ENCODE data around the gene ZDHHC18.
"Not testable (repeated sequence)": the region's sequence is repeated elsewhere in the genome, so short reads cannot be mapped to it uniquely, and the experiment has no call there.

Gene ZDHHC18

GRCh38 chr1:26831059-26831458 lies 4.6 kb downstream of the ZDHHC18 start:
- H2AFZ ChIP-seq = no peak overlapping the region
- no peak overlapping the region for H3K27ac ChIP-seq
- TF ChIP-seq CTCF (IDR thresholded peaks at IDR 0.05) = no peak
- no peak overlapping the region for H3K4me3 ChIP-seq (ENCODE audit: low read depth, low read length)
- no peak overlapping the region for H3K4me2 ChIP-seq (ENCODE audit: low read length)
- no peaks in the 10 kb centered on the region for H3K4me1 ChIP-seq
- H3K27me3 ChIP-seq (ENCODE audit: control insufficient read depth, insufficient read depth, low read length) = no peaks in the 10 kb centered on the region
- no peaks in the 10 kb centered on the region for H3K36me3 ChIP-seq (ENCODE audit: control insufficient read depth, insufficient read depth, low read length)
- H3K9me3 ChIP-seq (ENCODE audit: control insufficient read depth, low read length) = no peaks in the 10 kb centered on the region
- no peak overlapping the region for H3K9ac ChIP-seq
- H3K79me2 ChIP-seq = no peaks in the 10 kb centered on the region

GRCh38 chr1:26831546-26832248 lies 5.2 kb downstream of the ZDHHC18 start:
- H3K36me3 ChIP-seq (ENCODE audit: control insufficient read depth, insufficient read depth, low read length) = no peaks in the 10 kb centered on the region
- H3K27me3 ChIP-seq (ENCODE audit: control insufficient read depth, insufficient read depth, low read length) = no peaks in the 10 kb centered on the region
- H3K27ac ChIP-seq = no peak overlapping the region
- no peak overlapping the region for H2AFZ ChIP-seq
- H3K9me3 ChIP-seq (ENCODE audit: control insufficient read depth, low read length) = no peaks in the 10 kb centered on the region
- TF ChIP-seq CTCF (IDR thresholded peaks at IDR 0.05) = no peak
- no peak overlapping the region for H3K9ac ChIP-seq
- no peaks in the 10 kb centered on the region for H3K4me1 ChIP-seq
- no peak overlapping the region for H3K4me3 ChIP-seq (ENCODE audit: low read depth, low read length)
- H3K4me2 ChIP-seq (ENCODE audit: low read length) = no peak overlapping the region
- H3K79me2 ChIP-seq = no peaks in the 10 kb centered on the region

GRCh38 chr1:26832249-26832960 lies 5.9 kb downstream of the ZDHHC18 start:
- no peak for TF ChIP-seq CTCF (IDR thresholded peaks at IDR 0.05)
- H3K4me2 ChIP-seq (ENCODE audit: low read length) = no peak overlapping the region
- H3K27ac ChIP-seq = no peak overlapping the region
- no peak overlapping the region for H2AFZ ChIP-seq
- no peaks in the 10 kb centered on the region for H3K4me1 ChIP-seq
- H3K9me3 ChIP-seq (ENCODE audit: control insufficient read depth, low read length) = no peaks in the 10 kb centered on the region
- no peak overlapping the region for H3K9ac ChIP-seq
- no peaks in the 10 kb centered on the region for H3K79me2 ChIP-seq
- no peaks in the 10 kb centered on the region for H3K27me3 ChIP-seq (ENCODE audit: control insufficient read depth, insufficient read depth, low read length)
- no peak overlapping the region for H3K4me3 ChIP-seq (ENCODE audit: low read depth, low read length)
- H3K36me3 ChIP-seq (ENCODE audit: control insufficient read depth, insufficient read depth, low read length) = no peaks in the 10 kb centered on the region

- no peak overlapping the region for H3K4me2 ChIP-seq (ENCODE audit: low read length)
- no peak overlapping the region for H3K9ac ChIP-seq
- no peak for TF ChIP-seq CTCF (IDR thresholded peaks at IDR 0.05)
- no peaks in the 10 kb centered on the region for H3K4me1 ChIP-seq
- no peak overlapping the region for H3K4me3 ChIP-seq (ENCODE audit: low read depth, low read length)
- H2AFZ ChIP-seq = no peak overlapping the region
- no peak overlapping the region for H3K27ac ChIP-seq
- H3K36me3 ChIP-seq (ENCODE audit: control insufficient read depth, insufficient read depth, low read length) = no peaks in the 10 kb centered on the region
- H3K27me3 ChIP-seq (ENCODE audit: control insufficient read depth, insufficient read depth, low read length) = no peaks in the 10 kb centered on the region
- no peaks in the 10 kb centered on the region for H3K79me2 ChIP-seq
- H3K9me3 ChIP-seq (ENCODE audit: control insufficient read depth, low read length) = no peaks in the 10 kb centered on the region
These were observed 7.2 kb downstream of the ZDHHC18 start for GRCh38 chr1:26833432-26834405.

GRCh38 chr1:26837665-26838064 lies 11.2 kb downstream of the ZDHHC18 start:
- H3K79me2 ChIP-seq; H3K9me3 ChIP-seq (ENCODE audit: control insufficient read depth, low read length); H2AFZ ChIP-seq; H3K9ac ChIP-seq; H3K27ac ChIP-seq; H3K36me3 ChIP-seq (ENCODE audit: control insufficient read depth, insufficient read depth, low read length); H3K4me3 ChIP-seq (ENCODE audit: low read depth, low read length); H3K4me1 ChIP-seq; H3K27me3 ChIP-seq (ENCODE audit: control insufficient read depth, insufficient read depth, low read length); H3K4me2 ChIP-seq (ENCODE audit: low read length): not testable (repeated sequence)
